ENCODE results near the gene ZNF500.
A peak's percentile ranks its signal among the peaks of the same experiment; 100 is the strongest.

ZNF500 gene

GRCh38 chr16:4776141-4776705, 9.3 kb upstream of the ZNF500 start:
- H3K4me2 ChIP-seq (ENCODE audit: low read length, poor library complexity, severe bottlenecking), result no peak overlapping the region
- WGBS, result 94% methylated on average over 2 of the region's 2 CpGs
- no peak for DNase-seq
- H3K23ac ChIP-seq (ENCODE audit: low read length in 2 of 2), result no peak overlapping the region
- no peak overlapping the region for H3K14ac ChIP-seq (ENCODE audit: low read length in 2 of 2)
- no peak overlapping the region for H3K18ac ChIP-seq (ENCODE audit: low read depth in 1 of 2, low read length in 2 of 2)
- no peak overlapping the region for H3K9ac ChIP-seq (ENCODE audit: low read length)
- no peaks in the 10 kb centered on the region for H3K9me3 ChIP-seq (ENCODE audit: control insufficient read depth, low read length)
- H2AFZ ChIP-seq (ENCODE audit: low read depth, low read length), result no peak overlapping the region
- H4K8ac ChIP-seq (ENCODE audit: low read length), result no peak overlapping the region
- no peaks in the 10 kb centered on the region for H3K79me1 ChIP-seq (replicated peaks; ENCODE audit: low read length, poor library complexity, severe bottlenecking)
- H2AK5ac ChIP-seq (ENCODE audit: low read length, severe bottlenecking), result no peak overlapping the region
- no peak overlapping the region for H3K4ac ChIP-seq (ENCODE audit: low read depth in 1 of 2, low read length in 2 of 2)
- no peak overlapping the region for H2BK15ac ChIP-seq (ENCODE audit: low read depth, poor library complexity, severe bottlenecking)
- no peak overlapping the region for H2BK12ac ChIP-seq (ENCODE audit: low read length in 2 of 2)
- no peak overlapping the region for H2BK120ac ChIP-seq (ENCODE audit: low read depth, low read length)
- no peak overlapping the region for H3K27ac ChIP-seq (ENCODE audit: low read length, poor library complexity, severe bottlenecking)
- no peaks in the 10 kb centered on the region for H3K27me3 ChIP-seq (ENCODE audit: control insufficient read depth in 1 of 2, insufficient read depth in 1 of 2, low read length in 2 of 2)
- H3K4me1 ChIP-seq (ENCODE audit: control insufficient read depth, insufficient read depth, low read depth, low read length), result no peaks in the 10 kb centered on the region
- H3K4me3 ChIP-seq (ENCODE audit: insufficient read depth in 1 of 2, low read depth in 1 of 2, low read length in 2 of 2), result no peak overlapping the region
- H2BK5ac ChIP-seq (ENCODE audit: low read depth, low read length, poor library complexity, severe bottlenecking), result no peak overlapping the region
- peak overlapping the region; percentile 8 for H4K91ac ChIP-seq (ENCODE audit: low read length)
- no peaks in the 10 kb centered on the region for H3K36me3 ChIP-seq (ENCODE audit: control insufficient read depth in 1 of 2, insufficient read depth in 2 of 2, low read depth in 1 of 2, low read length in 2 of 2)

- Histone ChIP-seq H2BK15ac (ENCODE audit: low read depth, poor library complexity, severe bottlenecking) (no peak overlapping the region), H2BK12ac (ENCODE audit: low read length in 2 of 2) (no peak overlapping the region), H3K27ac (ENCODE audit: low read length, poor library complexity, severe bottlenecking) (no peak overlapping the region), H4K8ac (ENCODE audit: low read length) (no peak overlapping the region), H3K9ac (ENCODE audit: low read length) (no peak overlapping the region), H2AFZ (ENCODE audit: low read depth, low read length) (no peak overlapping the region), H3K4me1 (ENCODE audit: control insufficient read depth, insufficient read depth, low read depth, low read length) (no peaks in the 10 kb centered on the region), H3K18ac (ENCODE audit: low read depth in 1 of 2, low read length in 2 of 2) (no peak overlapping the region), H2BK5ac (ENCODE audit: low read depth, low read length, poor library complexity, severe bottlenecking) (no peak overlapping the region), H3K4me2 (ENCODE audit: low read length, poor library complexity, severe bottlenecking) (no peak overlapping the region), H4K91ac (ENCODE audit: low read length) (peak overlapping the region; percentile 29), H3K27me3 (ENCODE audit: control insufficient read depth in 1 of 2, insufficient read depth in 1 of 2, low read length in 2 of 2) (no peaks in the 10 kb centered on the region), H3K23ac (ENCODE audit: low read length in 2 of 2) (no peak overlapping the region), H3K79me1 (replicated peaks; ENCODE audit: low read length, poor library complexity, severe bottlenecking) (no peaks in the 10 kb centered on the region), H2AK5ac (ENCODE audit: low read length, severe bottlenecking) (no peak overlapping the region), H2BK120ac (ENCODE audit: low read depth, low read length) (no peak overlapping the region), H3K14ac (ENCODE audit: low read length in 2 of 2) (no peak overlapping the region), H3K9me3 (ENCODE audit: control insufficient read depth, low read length) (no peaks in the 10 kb centered on the region), H3K36me3 (ENCODE audit: control insufficient read depth in 1 of 2, insufficient read depth in 2 of 2, low read depth in 1 of 2, low read length in 2 of 2) (no peaks in the 10 kb centered on the region), H3K4ac (ENCODE audit: low read depth in 1 of 2, low read length in 2 of 2) (no peak overlapping the region), H3K4me3 (ENCODE audit: insufficient read depth in 1 of 2, low read depth in 1 of 2, low read length in 2 of 2) (no peak overlapping the region)
- DNase-seq, result no peak
- WGBS, result 96% methylated on average over 13 of the region's 13 CpGs
Measured at GRCh38 chr16:4775005-4775404, 8.0 kb upstream of the ZNF500 start.

DNA sequence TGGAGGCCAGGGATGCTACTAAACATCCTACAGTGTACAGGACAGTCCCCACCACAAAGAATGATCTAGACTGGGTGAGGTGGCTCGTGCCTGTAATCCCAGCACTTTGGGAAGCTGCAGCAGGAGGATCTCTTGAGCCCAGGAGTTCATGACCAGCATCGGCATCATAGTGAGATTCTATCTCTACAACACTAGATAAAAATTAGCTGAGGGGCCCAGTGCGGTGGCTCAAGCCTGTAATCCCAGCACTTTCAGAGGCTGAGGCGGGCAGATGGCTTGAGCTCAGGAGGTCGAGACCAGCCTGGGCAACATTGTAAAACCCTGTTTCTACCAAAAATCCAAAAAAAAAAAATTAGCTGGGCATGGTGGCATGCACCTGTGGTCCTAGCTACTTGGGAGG, 5.4 kb upstream of the ZNF500 start:
- H2BK5ac ChIP-seq (ENCODE audit: low read depth, low read length, poor library complexity, severe bottlenecking), result no peak overlapping the region

DNA sequence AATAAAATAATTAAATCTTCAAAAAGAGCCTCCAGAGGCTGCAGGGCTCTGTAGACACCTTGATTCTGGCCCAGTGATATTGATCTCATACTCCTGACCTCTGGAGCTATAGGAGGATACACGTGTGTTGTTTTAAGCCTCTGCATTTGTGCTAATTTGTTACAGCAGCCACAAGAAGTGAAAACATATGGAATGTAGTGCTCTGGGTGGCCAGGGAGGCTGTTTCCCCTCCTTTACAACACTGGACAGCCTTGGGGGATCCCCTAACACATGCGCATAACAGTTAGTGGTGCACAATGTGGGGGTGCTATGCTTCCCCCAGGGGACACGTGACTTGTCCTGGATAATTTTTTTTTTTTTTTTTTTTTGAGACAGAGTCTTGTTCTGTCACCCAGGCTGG, 4.7 kb upstream of the ZNF500 start:
- H3K23ac ChIP-seq (ENCODE audit: low read length in 2 of 2), result no peak overlapping the region
- no peak overlapping the region for H2BK15ac ChIP-seq (ENCODE audit: low read depth, poor library complexity, severe bottlenecking)
- H3K4me3 ChIP-seq (ENCODE audit: insufficient read depth in 1 of 2, low read depth in 1 of 2, low read length in 2 of 2), result no peak overlapping the region
- no peak overlapping the region for H2AFZ ChIP-seq (ENCODE audit: low read depth, low read length)
- no peaks in the 10 kb centered on the region for H3K27me3 ChIP-seq (ENCODE audit: control insufficient read depth in 1 of 2, insufficient read depth in 1 of 2, low read length in 2 of 2)
- no peak for DNase-seq
- no peak overlapping the region for H2AK5ac ChIP-seq (ENCODE audit: low read length, severe bottlenecking)
- H3K79me1 ChIP-seq (replicated peaks; ENCODE audit: low read length, poor library complexity, severe bottlenecking), result peaks cover 1% of the 10 kb centered on the region
- peaks cover 3% of the 10 kb centered on the region for H3K4me1 ChIP-seq (ENCODE audit: control insufficient read depth, insufficient read depth, low read depth, low read length)
- no peak overlapping the region for H3K4me2 ChIP-seq (ENCODE audit: low read length, poor library complexity, severe bottlenecking)
- no peak overlapping the region for H3K14ac ChIP-seq (ENCODE audit: low read length in 2 of 2)
- no peak overlapping the region for H4K8ac ChIP-seq (ENCODE audit: low read length)
- H3K27ac ChIP-seq (ENCODE audit: low read length, poor library complexity, severe bottlenecking), result no peak overlapping the region
- H3K9ac ChIP-seq (ENCODE audit: low read length), result no peak overlapping the region
- no peaks in the 10 kb centered on the region for H3K36me3 ChIP-seq (ENCODE audit: control insufficient read depth in 1 of 2, insufficient read depth in 2 of 2, low read depth in 1 of 2, low read length in 2 of 2)
- H3K18ac ChIP-seq (ENCODE audit: low read depth in 1 of 2, low read length in 2 of 2), result no peak overlapping the region
- H3K9me3 ChIP-seq (ENCODE audit: control insufficient read depth, low read length), result no peaks in the 10 kb centered on the region
- H4K91ac ChIP-seq (ENCODE audit: low read length), result no peak overlapping the region
- 54% methylated on average over 2 of the region's 3 CpGs for WGBS
- H2BK120ac ChIP-seq (ENCODE audit: low read depth, low read length), result no peak overlapping the region
- no peak overlapping the region for H2BK12ac ChIP-seq (ENCODE audit: low read length in 2 of 2)
- H2BK5ac ChIP-seq (ENCODE audit: low read depth, low read length, poor library complexity, severe bottlenecking), result no peak overlapping the region
- H3K4ac ChIP-seq (ENCODE audit: low read depth in 1 of 2, low read length in 2 of 2), result no peak overlapping the region

More for the DNA sequence above, 5.4 kb upstream of the ZNF500 start:
- Histone ChIP-seq H2BK12ac (ENCODE audit: low read length in 2 of 2) (no peak overlapping the region), H3K23ac (ENCODE audit: low read length in 2 of 2) (no peak overlapping the region), H4K8ac (ENCODE audit: low read length) (no peak overlapping the region), H3K9ac (ENCODE audit: low read length) (no peak overlapping the region), H2BK15ac (ENCODE audit: low read depth, poor library complexity, severe bottlenecking) (no peak overlapping the region), H3K27ac (ENCODE audit: low read length, poor library complexity, severe bottlenecking) (no peak overlapping the region), H3K36me3 (ENCODE audit: control insufficient read depth in 1 of 2, insufficient read depth in 2 of 2, low read depth in 1 of 2, low read length in 2 of 2) (no peaks in the 10 kb centered on the region), H4K91ac (ENCODE audit: low read length) (no peak overlapping the region), H3K18ac (ENCODE audit: low read depth in 1 of 2, low read length in 2 of 2) (no peak overlapping the region), H3K4me2 (ENCODE audit: low read length, poor library complexity, severe bottlenecking) (no peak overlapping the region), H3K4me3 (ENCODE audit: insufficient read depth in 1 of 2, low read depth in 1 of 2, low read length in 2 of 2) (no peak overlapping the region), H3K14ac (ENCODE audit: low read length in 2 of 2) (no peak overlapping the region), H3K4ac (ENCODE audit: low read depth in 1 of 2, low read length in 2 of 2) (no peak overlapping the region), H2AFZ (ENCODE audit: low read depth, low read length) (no peak overlapping the region), H3K79me1 (replicated peaks; ENCODE audit: low read length, poor library complexity, severe bottlenecking) (peaks cover 1% of the 10 kb centered on the region), H3K4me1 (ENCODE audit: control insufficient read depth, insufficient read depth, low read depth, low read length) (peaks cover 3% of the 10 kb centered on the region), H2BK120ac (ENCODE audit: low read depth, low read length) (no peak overlapping the region), H2AK5ac (ENCODE audit: low read length, severe bottlenecking) (no peak overlapping the region), H3K27me3 (ENCODE audit: control insufficient read depth in 1 of 2, insufficient read depth in 1 of 2, low read length in 2 of 2) (no peaks in the 10 kb centered on the region), H3K9me3 (ENCODE audit: control insufficient read depth, low read length) (no peaks in the 10 kb centered on the region)
- DNase-seq, result no peak
- WGBS, result 83% methylated on average over 3 of the region's 5 CpGs
